GM21515 (cell line): Measurements from ENCODE around the gene ASAH2.

Experiments used
- ATAC-seq: cut with Tn5 transposase; IDR thresholded peaks from one replicate; pipeline ENCODE4 v1.9.1; 2021; ENCODE audit not compliant: unreplicated experiment

ASAH2 gene

DNA sequence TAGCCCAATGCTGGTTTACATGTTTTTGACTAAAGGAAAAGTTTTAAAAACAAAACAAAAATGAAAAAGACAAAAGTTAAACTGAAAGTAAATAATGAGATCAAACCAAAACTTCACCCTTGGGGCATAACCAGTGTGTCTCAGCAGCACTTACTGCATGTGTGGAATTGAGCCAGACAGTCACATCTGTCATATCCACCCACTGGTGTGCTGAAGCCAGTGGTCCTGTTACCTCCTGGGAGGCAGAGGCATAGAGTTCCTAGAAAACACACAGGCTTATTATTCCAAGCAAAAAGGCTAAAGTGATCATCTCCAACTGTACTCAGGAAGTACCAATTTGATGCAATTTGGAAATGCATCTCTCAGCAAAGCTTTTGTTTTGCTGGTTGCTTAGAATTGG lies 40.4 kb downstream of the ASAH2 start:
- no peak for ATAC-seq
